Smooth muscle cell (in vitro differentiated cells): Measurements from ENCODE around the gene CAMK2B. TPM values are rescaled to one million over a fixed set of nuclear protein-coding genes. Genes with fewer than 3 reads are reported as not detected.

Source experiments
- DNase-seq: peaks from one replicate; lab custom pipeline; 2025; ENCODE audit not compliant: unreplicated experiment; lab: John Stamatoyannopoulos, UW
- H2AFZ ChIP-seq: fragments of 200-600 bp; sonication (generic); 2 replicates; pipeline ENCODE4 v1.6.0; 2016; ENCODE audit warnings: antibody characterized with exemption, low read depth, mild to moderate bottlenecking
- H3F3A ChIP-seq: fragments of 200-600 bp; sonication (generic); 2 replicates; pipeline ENCODE4 v1.6.0; 2017; ENCODE audit warnings: antibody characterized with exemption, low read depth
- H3K27ac ChIP-seq: fragments of 200-600 bp; sonication (generic); 2 replicates; pipeline ENCODE4 v1.5.1; 2016; ENCODE audit warnings: low read depth, mild to moderate bottlenecking
- H3K27me3 ChIP-seq: fragments of 200-600 bp; sonication (generic); 2 replicates; pipeline ENCODE4 v1.6.1; 2016; ENCODE audit warnings: low read depth, mild to moderate bottlenecking
- H3K36me3 ChIP-seq: fragments of 200-600 bp; sonication (generic); 2 replicates; pipeline ENCODE4 v1.5.1; 2016; ENCODE audit warnings: low read depth
- H3K4me1 ChIP-seq: fragments of 200-600 bp; sonication (generic); 2 replicates; pipeline ENCODE4 v1.5.1; 2016; ENCODE audit warnings: low read depth
- H3K4me2 ChIP-seq: fragments of 200-600 bp; sonication (generic); 2 replicates; pipeline ENCODE4 v1.6.0; 2016; ENCODE audit warnings: mild to moderate bottlenecking
- H3K4me3 ChIP-seq: fragments of 200-600 bp; sonication (generic); 2 replicates; pipeline ENCODE4 v1.5.1; 2016; ENCODE audit warnings: mild to moderate bottlenecking
- H3K79me2 ChIP-seq: fragments of 200-600 bp; sonication (generic); 2 replicates; pipeline ENCODE4 v1.6.0; 2016; ENCODE audit warnings: low read depth, mild to moderate bottlenecking
- H3K9ac ChIP-seq: fragments of 200-600 bp; sonication (generic); 2 replicates; pipeline ENCODE4 v1.6.0; 2016; ENCODE audit warnings: low read depth
- H3K9me3 ChIP-seq: fragments of 200-600 bp; sonication (generic); replicated peaks from 2 replicates; pipeline ENCODE4 v1.5.1; 2016; ENCODE audit warnings: low read depth
- H4K20me1 ChIP-seq: fragments of 200-600 bp; sonication (generic); 2 replicates; pipeline ENCODE4 v1.6.0; 2016; ENCODE audit warnings: low read depth
- CTCF ChIP-seq: fragments of 200-600 bp; sonication (generic); IDR thresholded peaks from 2 replicates; pipeline ENCODE4 v1.5.1; 2017; ENCODE audit warnings: borderline replicate concordance, mild to moderate bottlenecking, antibody characterized with exemption; ENCODE audit not compliant: insufficient read depth, poor library complexity, severe bottlenecking
- WGBS: methylation state at CpG from one replicate; pipeline ENCODE4 v1.1.7; 2016; ENCODE audit warnings: low lambda C conversion rate; 5-methylcytosine and 5-hydroxymethylcytosine counted together
- polyA plus RNA-seq: library from polyadenylated mRNA; unstranded; fragments of >200 nt; fragmentation: Nextera tagmentation; extraction: Ambion mirVana; gene quantifications from 2 replicates; pipeline ENCODE4 v1.2.1, GENCODE V29; 2016
- total RNA-seq: library from RNA; depleted of rRNA; stranded (reverse); fragments of >200 nt; gene quantifications from 2 replicates; pipeline ENCODE4 v1.2.3, GENCODE V29; 2014

The CAMK2B gene
- total and polyA plus RNA-seq, 2 experiments from 2014 or later = not detected

- no peak for DNase-seq
- H3K27me3 ChIP-seq = no peaks in the 10 kb centered on the region
- no peak for TF ChIP-seq CTCF
- H3K79me2 ChIP-seq = no peaks in the 10 kb centered on the region
- H3K9me3 ChIP-seq = no peaks in the 10 kb centered on the region
- no peaks in the 10 kb centered on the region for H3K36me3 ChIP-seq
- no peak overlapping the region for H3K27ac ChIP-seq
- no peaks in the 10 kb centered on the region for H3F3A ChIP-seq
- H3K9ac ChIP-seq = no peak overlapping the region
- no peaks in the 10 kb centered on the region for H3K4me1 ChIP-seq
- H4K20me1 ChIP-seq = no peaks in the 10 kb centered on the region
- 92% methylated on average over 10 of the region's 10 CpGs for WGBS
- no peak overlapping the region for H2AFZ ChIP-seq
- no peak overlapping the region for H3K4me2 ChIP-seq
- H3K4me3 ChIP-seq = no peak overlapping the region
These were observed 77.3 kb downstream of the CAMK2B start for GRCh38 chr7:44247868-44248651.

DNA sequence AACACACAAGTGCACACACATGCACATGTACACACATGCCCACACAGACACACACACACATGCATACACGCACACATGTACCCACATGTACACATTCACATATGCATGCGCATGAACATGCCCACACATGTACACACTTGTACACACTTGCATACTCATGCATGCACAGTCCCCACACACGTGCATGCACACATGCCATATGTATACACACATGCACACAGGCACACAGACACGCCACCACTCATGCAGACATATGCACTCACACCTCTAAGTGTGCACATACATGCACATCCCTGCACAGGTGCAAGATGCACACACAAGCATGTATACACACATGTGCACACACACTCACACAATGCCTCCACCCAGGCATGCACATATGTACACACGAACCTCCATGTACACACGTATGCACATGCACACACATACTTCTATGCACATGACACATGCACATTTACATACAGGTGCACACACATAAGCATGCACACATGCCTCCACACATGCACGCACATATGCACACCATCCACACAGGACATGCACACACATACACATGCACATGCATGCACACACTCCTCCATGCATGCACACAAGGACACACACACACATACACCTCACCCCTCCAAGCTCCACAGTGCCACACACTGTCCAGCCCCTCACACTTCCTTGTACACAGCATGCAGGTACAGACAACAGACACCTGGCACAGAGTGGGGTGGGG is 78.8 kb downstream of the CAMK2B start:
- WGBS = 89% methylated on average over 7 of the region's 7 CpGs
- Histone ChIP-seq H3K36me3 (no peaks in the 10 kb centered on the region), H3K4me3 (no peak overlapping the region), H3K9ac (no peak overlapping the region), H3K9me3 (no peaks in the 10 kb centered on the region), H4K20me1 (no peaks in the 10 kb centered on the region), H3K27me3 (no peaks in the 10 kb centered on the region), H2AFZ (no peak overlapping the region), H3F3A (no peaks in the 10 kb centered on the region), H3K27ac (no peak overlapping the region), H3K4me2 (no peak overlapping the region), H3K4me1 (no peaks in the 10 kb centered on the region), H3K79me2 (no peaks in the 10 kb centered on the region)
- no peak for TF ChIP-seq CTCF
- DNase-seq = no peak

DNA sequence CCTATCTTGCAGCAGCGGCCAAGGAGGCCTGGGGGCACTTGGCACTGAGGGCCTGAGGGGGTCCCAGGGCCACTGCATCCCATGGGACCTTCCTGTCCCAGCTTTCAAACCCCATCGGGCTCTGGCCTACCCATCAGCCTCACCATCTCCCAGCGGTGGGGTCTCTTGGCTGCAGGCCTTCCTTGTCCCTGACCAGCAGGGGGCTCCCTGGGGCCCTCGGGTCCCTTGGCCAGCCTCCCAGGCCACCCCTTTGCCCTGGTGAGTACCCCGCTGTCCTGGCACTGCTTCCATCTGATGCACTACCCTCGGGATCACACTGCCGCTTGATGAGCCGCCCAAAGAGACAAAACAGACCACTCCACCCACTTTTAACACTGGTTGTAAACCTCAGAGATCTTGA is 81.1 kb downstream of the CAMK2B start:
- no peak overlapping the region for H2AFZ ChIP-seq
- H3K27me3 ChIP-seq = no peaks in the 10 kb centered on the region
- WGBS = 64% methylated on average over 8 of the region's 8 CpGs
- H3K9me3 ChIP-seq = no peaks in the 10 kb centered on the region
- no peak for DNase-seq
- H3K27ac ChIP-seq = no peak overlapping the region
- H3K9ac ChIP-seq = no peak overlapping the region
- TF ChIP-seq CTCF = peak; percentile 45
- H3K4me1 ChIP-seq = no peaks in the 10 kb centered on the region
- no peak overlapping the region for H3K4me3 ChIP-seq
- H3F3A ChIP-seq = no peaks in the 10 kb centered on the region
- H3K4me2 ChIP-seq = no peak overlapping the region
- H3K36me3 ChIP-seq = no peaks in the 10 kb centered on the region
- H3K79me2 ChIP-seq = no peaks in the 10 kb centered on the region
- H4K20me1 ChIP-seq = no peaks in the 10 kb centered on the region
